ENCODE results near the gene CFAP299.
A peak's percentile ranks its signal among the peaks of the same experiment; 100 is the strongest.

The CFAP299 gene

GRCh38 chr4:80852061-80852460, 516.5 kb downstream of the CFAP299 start:
- DNase-seq: no peak

GRCh38 chr4:80873571-80873970, 538.0 kb downstream of the CFAP299 start:
- DNase-seq: no peak

- DNase-seq: no peak
These were observed 539.4 kb downstream of the CFAP299 start for GRCh38 chr4:80874979-80875378.

GRCh38 chr4:80875642-80876041, 540.1 kb downstream of the CFAP299 start:
- peak; percentile 30 for DNase-seq

GRCh38 chr4:80876810-80877209, 541.3 kb downstream of the CFAP299 start:
- DNase-seq: peak; percentile 51

- peak; percentile 74 for DNase-seq
These were observed 542.7 kb downstream of the CFAP299 start for GRCh38 chr4:80878218-80878617.

- no peak for DNase-seq
These were observed 562.2 kb downstream of the CFAP299 start for GRCh38 chr4:80897537-80898303.

GRCh38 chr4:80900908-80901307, 565.4 kb downstream of the CFAP299 start:
- no peak for DNase-seq

GRCh38 chr4:80903020-80903419, 567.5 kb downstream of the CFAP299 start:
- no peak for DNase-seq

- no peak for DNase-seq
These were observed 574.4 kb downstream of the CFAP299 start for GRCh38 chr4:80909938-80910337.

- no peak for DNase-seq
These were observed 575.9 kb downstream of the CFAP299 start for GRCh38 chr4:80911458-80911857.

GRCh38 chr4:80912350-80912749, 576.8 kb downstream of the CFAP299 start:
- no peak for DNase-seq

- peak; percentile 18 for DNase-seq
These were observed 577.9 kb downstream of the CFAP299 start for GRCh38 chr4:80913381-80913780.

- DNase-seq: no peak
These were observed 581.2 kb downstream of the CFAP299 start for GRCh38 chr4:80916770-80917169.

GRCh38 chr4:80918004-80918403, 582.5 kb downstream of the CFAP299 start:
- peak; percentile 37 for DNase-seq

GRCh38 chr4:80921441-80921840, 585.9 kb downstream of the CFAP299 start:
- peak; percentile 18 for DNase-seq

- DNase-seq: no peak
These were observed 587.4 kb downstream of the CFAP299 start for GRCh38 chr4:80922941-80923340.

- no peak for DNase-seq
These were observed 589.8 kb downstream of the CFAP299 start for GRCh38 chr4:80925293-80925692.

- DNase-seq: peak; percentile 55
These were observed 590.9 kb downstream of the CFAP299 start for GRCh38 chr4:80926446-80926845.

- DNase-seq: no peak
These were observed 591.4 kb downstream of the CFAP299 start for GRCh38 chr4:80926891-80927290.

GRCh38 chr4:80927420-80927819, 591.9 kb downstream of the CFAP299 start:
- no peak for DNase-seq

GRCh38 chr4:80931631-80932081, 596.1 kb downstream of the CFAP299 start:
- no peak for DNase-seq

- no peak for DNase-seq
These were observed 612.6 kb downstream of the CFAP299 start for GRCh38 chr4:80948141-80948540.

- DNase-seq: no peak
These were observed 613.5 kb downstream of the CFAP299 start for GRCh38 chr4:80948995-80949394.

- DNase-seq: no peak
These were observed 620.9 kb downstream of the CFAP299 start for GRCh38 chr4:80956421-80956820.
